Fibroblast of pulmonary artery (primary cell): Measurements from ENCODE around the gene ARHGAP15.

Experiments used
- DNase-seq: peaks from one replicate; pipeline ENCODE4 v3.0.0-alpha.2; 2010; ENCODE audit warnings: low read depth
- H3K4me3 ChIP-seq: replicated peaks from 2 replicates; pipeline ENCODE4 v1.5.1; 2011; ENCODE audit warnings: low read depth, mild to moderate bottlenecking, control low read depth, low read length, moderate library complexity
- TF ChIP-seq, protein P1 (sequence below): IDR thresholded peaks from 2 replicates; pipeline ENCODE4 v1.5.1; 2011; ENCODE audit warnings: mild to moderate bottlenecking, control low read depth, low read length, inconsistent platforms; ENCODE audit errors: missing control alignments

ARHGAP15 gene

DNA sequence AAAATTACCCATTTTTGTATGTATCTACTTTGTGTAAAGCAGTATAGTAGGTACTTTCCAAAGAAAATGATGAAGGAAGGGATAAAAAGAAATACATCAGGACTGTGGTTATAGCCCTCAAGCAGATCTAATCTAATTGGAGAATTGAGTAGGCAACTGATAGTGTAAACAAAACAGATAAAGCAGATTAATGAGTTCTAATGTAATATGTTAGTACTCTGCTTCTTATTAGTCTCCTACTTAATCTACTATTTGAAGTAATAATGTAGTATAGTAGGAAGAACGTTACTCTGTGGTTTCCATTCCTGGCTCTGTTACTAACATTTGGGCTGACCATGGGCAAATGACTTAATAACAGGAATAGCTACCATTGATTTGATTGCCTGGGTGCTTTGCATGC lies 250.7 kb downstream of the ARHGAP15 start:
- DNase-seq, result no peak
- H3K4me3 ChIP-seq, result no peak overlapping the region
- TF ChIP-seq, protein P1, sequence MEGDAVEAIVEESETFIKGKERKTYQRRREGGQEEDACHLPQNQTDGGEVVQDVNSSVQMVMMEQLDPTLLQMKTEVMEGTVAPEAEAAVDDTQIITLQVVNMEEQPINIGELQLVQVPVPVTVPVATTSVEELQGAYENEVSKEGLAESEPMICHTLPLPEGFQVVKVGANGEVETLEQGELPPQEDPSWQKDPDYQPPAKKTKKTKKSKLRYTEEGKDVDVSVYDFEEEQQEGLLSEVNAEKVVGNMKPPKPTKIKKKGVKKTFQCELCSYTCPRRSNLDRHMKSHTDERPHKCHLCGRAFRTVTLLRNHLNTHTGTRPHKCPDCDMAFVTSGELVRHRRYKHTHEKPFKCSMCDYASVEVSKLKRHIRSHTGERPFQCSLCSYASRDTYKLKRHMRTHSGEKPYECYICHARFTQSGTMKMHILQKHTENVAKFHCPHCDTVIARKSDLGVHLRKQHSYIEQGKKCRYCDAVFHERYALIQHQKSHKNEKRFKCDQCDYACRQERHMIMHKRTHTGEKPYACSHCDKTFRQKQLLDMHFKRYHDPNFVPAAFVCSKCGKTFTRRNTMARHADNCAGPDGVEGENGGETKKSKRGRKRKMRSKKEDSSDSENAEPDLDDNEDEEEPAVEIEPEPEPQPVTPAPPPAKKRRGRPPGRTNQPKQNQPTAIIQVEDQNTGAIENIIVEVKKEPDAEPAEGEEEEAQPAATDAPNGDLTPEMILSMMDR, result no peak

DNA sequence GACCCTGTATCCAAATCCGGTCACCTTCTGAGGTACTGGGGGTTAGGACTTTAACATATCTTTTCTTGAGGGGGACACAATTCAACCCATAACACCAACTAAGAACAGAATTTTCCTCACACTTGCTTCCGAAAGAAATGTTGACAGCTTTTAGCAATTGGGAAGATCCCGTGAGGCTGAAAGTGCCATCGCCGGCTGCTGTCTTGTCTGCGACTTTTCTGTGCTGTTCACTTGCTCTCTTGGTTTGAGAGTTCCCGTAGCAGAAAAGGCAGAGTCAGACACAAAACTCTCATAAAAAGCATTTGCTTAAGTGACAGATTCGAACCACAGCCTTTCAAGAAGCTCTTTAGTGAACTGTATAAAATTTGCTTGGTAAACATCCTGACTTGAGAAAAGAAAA lies 253.4 kb downstream of the ARHGAP15 start:
- no peak overlapping the region for H3K4me3 ChIP-seq
- no peak for DNase-seq
- TF ChIP-seq, protein P1, result no peak

DNA sequence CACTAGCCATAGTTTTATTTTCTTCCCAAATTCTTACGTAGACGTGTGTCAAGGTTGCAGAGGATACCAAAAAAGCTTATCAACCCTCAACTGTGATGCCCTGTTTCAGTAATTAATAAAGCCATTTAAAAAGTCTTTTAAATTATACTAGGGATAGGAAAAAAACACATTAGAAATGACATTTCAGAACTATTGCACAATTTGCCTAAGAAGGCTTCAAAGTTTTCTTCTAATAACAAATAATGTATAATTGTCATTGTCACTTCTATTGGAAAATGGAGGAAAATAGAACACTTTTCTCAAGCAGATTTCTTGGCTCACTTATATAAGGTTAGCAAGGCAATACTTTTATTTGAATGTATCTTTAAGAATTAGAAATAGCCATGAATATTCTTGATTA lies 253.8 kb downstream of the ARHGAP15 start:
- no peak overlapping the region for H3K4me3 ChIP-seq
- DNase-seq, result no peak
- TF ChIP-seq, protein P1, result no peak

- H3K4me3 ChIP-seq, result no peak overlapping the region
- no peak for DNase-seq
- TF ChIP-seq, protein P1, result no peak
These were observed 254.9 kb downstream of the ARHGAP15 start for GRCh38 chr2:143384111-143384510.

DNA sequence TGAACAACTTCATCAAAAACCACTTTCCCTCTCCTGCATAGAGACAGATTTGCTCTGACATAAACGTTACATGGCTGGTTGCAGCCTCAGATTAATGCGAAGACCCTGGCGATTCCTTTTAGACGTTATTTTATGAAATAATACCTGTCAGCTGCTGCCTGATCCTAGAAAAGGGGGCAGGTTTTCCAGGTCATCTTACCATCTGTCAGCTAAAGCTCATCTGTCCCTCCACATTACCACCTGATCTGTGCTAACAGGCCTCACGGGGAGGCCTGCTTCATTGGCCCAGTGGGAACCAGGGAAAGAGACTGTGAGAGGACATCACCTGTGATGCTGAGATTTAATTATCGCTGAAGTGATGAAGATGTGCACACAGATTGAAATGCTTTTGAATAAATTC lies 261.0 kb downstream of the ARHGAP15 start:
- TF ChIP-seq, protein P1, result no peak
- no peak for DNase-seq
- H3K4me3 ChIP-seq, result no peak overlapping the region

- H3K4me3 ChIP-seq, result no peak overlapping the region
- no peak for DNase-seq
- TF ChIP-seq, protein P1, result no peak
These were observed 263.1 kb downstream of the ARHGAP15 start for GRCh38 chr2:143392358-143392757.

DNA sequence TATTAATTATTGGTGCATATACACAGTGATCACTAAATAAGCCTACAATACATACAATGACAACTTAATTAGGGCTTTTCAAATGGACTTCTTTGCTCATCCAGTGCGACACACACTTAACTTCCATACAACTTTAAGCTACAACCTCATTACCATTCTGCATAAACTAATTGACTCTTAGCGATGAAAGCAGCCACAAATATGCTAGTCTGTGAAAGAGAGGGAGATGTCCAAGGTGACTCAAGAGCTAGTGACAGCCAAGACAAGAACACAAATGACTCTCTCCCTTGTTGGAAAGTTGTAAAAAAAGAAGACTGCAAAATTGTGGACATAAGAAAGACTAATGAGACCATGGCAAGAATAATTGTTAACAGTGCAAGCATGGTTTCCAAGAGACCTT lies 264.8 kb downstream of the ARHGAP15 start:
- H3K4me3 ChIP-seq, result no peak overlapping the region
- TF ChIP-seq, protein P1, result no peak
- DNase-seq, result no peak
